ENCODE measurements around the gene GPAM.

GPAM gene

GRCh38 chr10:112176543-112176942, 7.0 kb downstream of the GPAM start:
- Histone ChIP-seq H3K36me3 (replicated peaks; ENCODE audit: insufficient read depth, low read length) (no peaks in the 10 kb centered on the region; the same call in 1 of the 2 replicates), H2AFZ (ENCODE audit: low read length) (no peak overlapping the region), H4K20me1 (ENCODE audit: insufficient read depth, low read length) (no peaks in the 10 kb centered on the region), H3K79me2 (ENCODE audit: low read length) (no peaks in the 10 kb centered on the region), H3K9ac (ENCODE audit: low read length) (no peak overlapping the region), H3K9me3 (replicated peaks; ENCODE audit: insufficient read depth, low read length) (no peaks in the 10 kb centered on the region), H3K4me3 (ENCODE audit: low read length) (no peak overlapping the region), H3K27me3 (replicated peaks; ENCODE audit: insufficient read depth, low read length) (no peaks in the 10 kb centered on the region), H3F3A (ENCODE audit: insufficient read depth, low read length) (no peaks in the 10 kb centered on the region), H3K27ac (ENCODE audit: low read length) (no peak overlapping the region), H3K9me2 (replicated peaks; ENCODE audit: insufficient read depth, low read length) (no peaks in the 10 kb centered on the region), H3K4me2 (ENCODE audit: low read depth, low read length) (no peak overlapping the region), H3K4me1 (ENCODE audit: low read length) (no peaks in the 10 kb centered on the region)
- TF ChIP-seq CTCF (IDR thresholded peaks at IDR 0.05; ENCODE audit: low read length) (no peak), EZH2 (optimal IDR thresholded peaks at IDR 0.05; ENCODE audit: low read depth, low read length) (no peak), EZH2phosphoT487 (IDR thresholded peaks at IDR 0.05; ENCODE audit: low read length) (no peak)
- no peak for DNase-seq

GRCh38 chr10:112175409-112175808, 8.2 kb downstream of the GPAM start:
- Histone ChIP-seq H3K27ac (ENCODE audit: low read length) (no peak overlapping the region), H3K9ac (ENCODE audit: low read length) (no peak overlapping the region), H3K4me3 (ENCODE audit: low read length) (no peak overlapping the region), H3K27me3 (replicated peaks; ENCODE audit: insufficient read depth, low read length) (no peaks in the 10 kb centered on the region), H3F3A (ENCODE audit: insufficient read depth, low read length) (no peaks in the 10 kb centered on the region), H3K4me2 (ENCODE audit: low read depth, low read length) (no peak overlapping the region), H3K79me2 (ENCODE audit: low read length) (no peaks in the 10 kb centered on the region), H3K9me3 (replicated peaks; ENCODE audit: insufficient read depth, low read length) (no peaks in the 10 kb centered on the region), H3K9me2 (replicated peaks; ENCODE audit: insufficient read depth, low read length) (no peaks in the 10 kb centered on the region), H2AFZ (ENCODE audit: low read length) (no peak overlapping the region), H4K20me1 (ENCODE audit: insufficient read depth, low read length) (no peaks in the 10 kb centered on the region), H3K36me3 (replicated peaks; ENCODE audit: insufficient read depth, low read length) (no peaks in the 10 kb centered on the region; the same call in 1 of the 2 replicates), H3K4me1 (ENCODE audit: low read length) (no peaks in the 10 kb centered on the region)
- TF ChIP-seq EZH2 (optimal IDR thresholded peaks at IDR 0.05; ENCODE audit: low read depth, low read length) (no peak), CTCF (IDR thresholded peaks at IDR 0.05; ENCODE audit: low read length) (no peak), EZH2phosphoT487 (IDR thresholded peaks at IDR 0.05; ENCODE audit: low read length) (no peak)
- no peak for DNase-seq

- DNase-seq, result no peak
- Histone ChIP-seq H3K4me1 (ENCODE audit: low read length) (no peaks in the 10 kb centered on the region), H3K9ac (ENCODE audit: low read length) (no peak overlapping the region), H4K20me1 (ENCODE audit: insufficient read depth, low read length) (no peaks in the 10 kb centered on the region), H3F3A (ENCODE audit: insufficient read depth, low read length) (no peaks in the 10 kb centered on the region), H3K79me2 (ENCODE audit: low read length) (no peaks in the 10 kb centered on the region), H3K9me3 (replicated peaks; ENCODE audit: insufficient read depth, low read length) (no peaks in the 10 kb centered on the region), H2AFZ (ENCODE audit: low read length) (no peak overlapping the region), H3K4me3 (ENCODE audit: low read length) (no peak overlapping the region), H3K9me2 (replicated peaks; ENCODE audit: insufficient read depth, low read length) (no peaks in the 10 kb centered on the region), H3K36me3 (replicated peaks; ENCODE audit: insufficient read depth, low read length) (no peaks in the 10 kb centered on the region; the same call in 1 of the 2 replicates), H3K27ac (ENCODE audit: low read length) (no peak overlapping the region), H3K27me3 (replicated peaks; ENCODE audit: insufficient read depth, low read length) (no peaks in the 10 kb centered on the region), H3K4me2 (ENCODE audit: low read depth, low read length) (no peak overlapping the region)
- TF ChIP-seq CTCF (IDR thresholded peaks at IDR 0.05; ENCODE audit: low read length) (no peak), EZH2 (optimal IDR thresholded peaks at IDR 0.05; ENCODE audit: low read depth, low read length) (no peak), EZH2phosphoT487 (IDR thresholded peaks at IDR 0.05; ENCODE audit: low read length) (no peak)
Measured at GRCh38 chr10:112173206-112173605, 10.4 kb downstream of the GPAM start.

Measured in MM.1S (cell line).